Measurements from ENCODE around the gene AGPAT3.

Gene AGPAT3

DNA sequence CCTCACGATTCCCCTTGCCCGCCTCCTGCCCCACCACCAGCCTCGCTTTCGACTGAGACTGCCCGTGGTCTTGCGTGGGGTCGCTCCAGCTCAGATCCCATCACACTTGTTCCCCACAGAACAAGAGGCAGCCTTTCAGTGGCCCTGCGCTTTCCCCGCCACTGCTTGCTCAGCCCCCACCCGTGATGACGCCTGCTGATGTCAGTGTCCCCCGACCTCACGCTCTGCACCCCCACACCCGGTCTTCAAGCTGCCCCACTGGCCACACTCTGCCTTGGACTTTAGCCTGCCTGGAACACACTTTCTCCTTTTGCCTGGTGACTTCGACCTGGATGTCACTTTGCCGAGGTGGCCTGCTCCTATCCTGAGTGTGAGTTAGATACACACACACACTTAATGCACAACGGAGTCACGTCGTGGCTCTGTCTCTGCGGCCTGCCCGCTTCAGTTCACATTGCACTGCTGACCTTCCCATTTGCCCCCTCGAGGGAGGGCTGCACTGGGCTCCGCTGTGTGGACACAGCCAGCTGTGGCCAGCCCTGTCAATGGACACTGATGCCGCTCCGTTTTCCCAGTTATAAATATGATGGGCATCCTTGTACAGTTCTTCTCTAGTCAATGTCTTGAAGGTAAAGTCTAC is 13.0 kb downstream of the AGPAT3 start:
- FAIRE-seq = no peak
- no peak for DNase-seq (ENCODE audit: insufficient read length)
- TF ChIP-seq POLR2A (IDR thresholded peaks at IDR 0.05; ENCODE audit: low read depth, low read length) = no peak
- no peak for TF ChIP-seq TAF1 (IDR thresholded peaks at IDR 0.05; ENCODE audit: borderline replicate concordance, low read depth, low read length)
- no peak for TF ChIP-seq POLR2AphosphoS5 (IDR thresholded peaks at IDR 0.05; ENCODE audit: low read depth, low read length)

DNA sequence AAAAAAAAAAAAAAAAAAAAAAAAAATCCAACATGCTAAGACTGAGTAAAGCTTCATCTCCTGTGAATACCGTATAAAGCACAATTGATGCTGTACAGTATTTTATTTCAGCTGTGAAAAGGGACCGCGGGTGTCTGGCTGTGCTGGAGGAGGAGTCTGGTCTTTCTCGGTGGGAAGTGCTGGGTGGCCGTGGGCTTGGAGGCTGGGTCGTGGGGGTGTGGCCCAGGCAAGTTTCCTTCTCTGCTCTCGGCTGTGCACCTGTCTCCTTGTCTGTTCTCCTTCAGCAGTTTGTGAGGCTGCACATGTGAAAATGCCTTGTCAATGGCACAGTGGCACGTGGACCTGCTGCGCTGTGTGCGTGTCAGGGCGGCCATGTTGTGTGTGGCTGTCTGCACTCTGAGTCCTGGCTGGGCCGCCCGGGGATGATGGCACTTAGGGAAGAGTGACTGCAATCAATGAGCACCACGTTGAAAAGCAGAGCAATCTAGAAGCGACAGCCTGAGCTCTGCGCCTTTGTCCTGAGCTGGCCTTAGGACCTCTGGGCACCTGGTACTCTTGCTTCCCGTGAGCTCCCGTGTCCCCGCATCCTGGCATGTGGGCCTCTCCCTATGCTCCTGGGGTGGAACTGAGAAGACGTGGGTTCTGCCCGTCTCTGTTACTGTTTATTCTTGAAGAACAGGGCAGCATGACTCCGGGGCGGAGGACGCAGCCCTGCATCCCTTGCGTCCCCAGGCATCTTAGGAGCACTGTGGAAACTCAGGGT is 14.5 kb downstream of the AGPAT3 start:
- no peak for DNase-seq (ENCODE audit: insufficient read length)
- TF ChIP-seq POLR2AphosphoS5 (IDR thresholded peaks at IDR 0.05; ENCODE audit: low read depth, low read length) (no peak), TAF1 (IDR thresholded peaks at IDR 0.05; ENCODE audit: borderline replicate concordance, low read depth, low read length) (no peak), POLR2A (IDR thresholded peaks at IDR 0.05; ENCODE audit: low read depth, low read length) (no peak)
- FAIRE-seq = no peak

DNA sequence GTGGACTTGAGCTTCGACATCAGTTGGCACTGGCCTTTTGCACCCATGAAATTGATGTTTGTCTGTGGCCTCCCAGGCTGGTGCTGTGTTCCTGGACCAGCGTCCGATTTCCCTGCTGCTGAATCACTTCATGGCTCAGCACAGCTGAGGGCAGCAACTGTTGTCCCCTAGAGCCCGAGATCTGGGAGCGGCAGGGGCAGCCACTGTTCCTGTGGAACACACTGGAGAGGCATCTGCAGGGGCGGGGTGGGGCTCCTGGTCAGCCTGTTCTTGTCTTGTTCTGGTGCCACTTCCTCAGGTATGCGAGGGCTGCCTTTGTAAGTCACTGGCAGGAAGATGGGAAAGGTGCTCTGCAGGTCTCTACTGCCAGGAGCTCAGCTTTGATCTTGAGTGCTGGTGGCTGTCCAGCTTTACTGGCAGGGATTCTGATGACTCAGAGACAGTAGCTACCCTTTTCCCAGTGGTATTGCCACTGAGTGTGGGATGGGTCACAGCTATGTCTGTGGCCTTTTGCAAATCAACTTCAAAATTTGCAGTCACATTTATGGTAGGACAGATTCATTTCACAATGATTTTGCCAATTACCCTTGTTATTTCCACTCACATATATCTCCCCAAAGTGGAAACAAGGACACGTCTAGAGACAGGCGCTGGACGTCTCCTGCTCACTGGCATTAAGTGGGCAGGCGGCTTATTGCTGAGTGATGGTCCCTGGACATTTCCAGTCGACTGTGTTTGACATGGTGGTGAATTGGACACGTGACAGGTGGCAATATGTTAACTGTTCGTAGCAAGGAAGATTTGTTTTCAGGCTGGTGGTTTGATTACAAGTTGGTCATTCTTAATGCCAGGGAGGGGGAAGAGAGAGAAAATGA is 15.3 kb downstream of the AGPAT3 start:
- no peak for TF ChIP-seq POLR2AphosphoS5 (IDR thresholded peaks at IDR 0.05; ENCODE audit: low read depth, low read length)
- TF ChIP-seq POLR2A (IDR thresholded peaks at IDR 0.05; ENCODE audit: low read depth, low read length) = no peak
- no peak for TF ChIP-seq TAF1 (IDR thresholded peaks at IDR 0.05; ENCODE audit: borderline replicate concordance, low read depth, low read length)
- FAIRE-seq (no peak), DNase-seq (ENCODE audit: insufficient read length) (no peak)

DNA sequence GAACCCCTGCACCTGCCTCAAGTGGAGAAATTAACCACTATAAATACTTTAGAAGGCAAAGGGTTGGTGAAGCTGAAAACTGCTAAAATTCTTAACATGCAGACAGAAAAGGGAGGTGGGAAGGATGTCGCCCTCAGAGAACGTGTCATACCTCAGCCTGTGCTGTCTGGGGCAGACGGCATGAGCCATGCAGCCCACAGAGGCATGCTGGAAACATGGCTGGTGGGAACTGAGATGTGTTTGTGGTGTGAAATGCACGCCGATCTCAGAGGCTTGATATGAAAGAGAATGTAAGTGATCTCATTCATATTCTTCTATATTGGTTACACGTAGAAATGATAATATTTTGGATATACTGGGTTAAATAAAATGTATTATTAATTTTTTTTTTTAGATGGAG is 16.3 kb downstream of the AGPAT3 start:
- FAIRE-seq (no peak), DNase-seq (ENCODE audit: insufficient read length) (no peak)
- TF ChIP-seq TAF1 (IDR thresholded peaks at IDR 0.05; ENCODE audit: borderline replicate concordance, low read depth, low read length) (no peak), POLR2AphosphoS5 (IDR thresholded peaks at IDR 0.05; ENCODE audit: low read depth, low read length) (no peak), POLR2A (IDR thresholded peaks at IDR 0.05; ENCODE audit: low read depth, low read length) (no peak)

DNA sequence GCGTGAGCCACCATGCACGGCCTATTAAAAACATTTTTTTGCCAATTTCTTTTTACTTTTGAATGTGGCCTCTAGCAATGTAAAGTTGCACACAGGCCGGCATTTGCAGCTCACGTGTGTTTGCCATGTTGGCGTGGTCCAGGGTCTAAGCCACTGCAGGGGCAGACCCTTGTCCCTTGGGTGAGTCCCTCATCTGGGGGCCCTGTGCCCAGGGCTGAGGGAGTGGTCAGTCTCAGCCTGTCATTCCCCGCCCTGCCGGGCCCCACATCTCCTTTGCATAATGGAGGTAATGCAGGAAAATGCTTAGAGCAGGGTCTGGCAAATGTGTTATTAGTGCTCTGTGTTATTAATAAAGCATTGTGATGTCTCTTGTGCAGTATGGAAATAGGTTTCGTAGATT is 16.9 kb downstream of the AGPAT3 start:
- no peak for FAIRE-seq
- no peak for DNase-seq (ENCODE audit: insufficient read length)

DNA sequence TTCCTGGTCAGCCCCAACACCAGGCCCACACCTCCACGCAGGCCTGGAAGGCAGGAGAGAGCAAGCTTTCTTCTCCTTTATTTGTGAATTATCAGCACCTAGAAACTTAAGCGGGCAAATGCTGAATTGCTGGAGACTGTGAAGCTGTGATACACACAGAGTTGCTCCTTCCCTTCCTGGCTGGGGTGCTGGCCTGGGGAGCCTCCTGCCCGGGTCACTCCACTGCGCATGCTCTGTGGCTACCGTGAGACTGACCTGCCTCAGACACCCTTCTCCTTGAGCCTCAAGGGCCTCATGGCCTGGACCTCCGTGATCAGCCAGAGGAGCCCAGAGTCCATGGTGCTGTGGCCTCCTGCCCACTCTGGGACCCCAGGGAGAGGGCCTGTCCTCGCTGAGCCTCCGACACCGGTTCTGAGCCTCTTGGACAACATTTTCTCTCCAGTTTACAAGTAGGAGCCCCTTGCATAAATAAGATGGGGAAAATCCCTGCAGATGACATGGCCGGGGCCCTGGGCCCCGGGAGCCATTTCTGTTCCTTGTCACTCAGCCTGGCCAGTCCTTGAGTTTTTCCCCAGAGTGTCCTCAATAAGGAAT is 18.0 kb downstream of the AGPAT3 start:
- DNase-seq (ENCODE audit: insufficient read length) = no peak
- TF ChIP-seq TAF1 (IDR thresholded peaks at IDR 0.05; ENCODE audit: borderline replicate concordance, low read depth, low read length) = no peak
- TF ChIP-seq POLR2A (IDR thresholded peaks at IDR 0.05; ENCODE audit: low read depth, low read length) = no peak
- no peak for TF ChIP-seq POLR2AphosphoS5 (IDR thresholded peaks at IDR 0.05; ENCODE audit: low read depth, low read length)
- FAIRE-seq = no peak

More for the DNA sequence above, 16.9 kb downstream of the AGPAT3 start:
- TF ChIP-seq POLR2A (IDR thresholded peaks at IDR 0.05; ENCODE audit: low read depth, low read length) (no peak), POLR2AphosphoS5 (IDR thresholded peaks at IDR 0.05; ENCODE audit: low read depth, low read length) (no peak), TAF1 (IDR thresholded peaks at IDR 0.05; ENCODE audit: borderline replicate concordance, low read depth, low read length) (no peak)

DNA sequence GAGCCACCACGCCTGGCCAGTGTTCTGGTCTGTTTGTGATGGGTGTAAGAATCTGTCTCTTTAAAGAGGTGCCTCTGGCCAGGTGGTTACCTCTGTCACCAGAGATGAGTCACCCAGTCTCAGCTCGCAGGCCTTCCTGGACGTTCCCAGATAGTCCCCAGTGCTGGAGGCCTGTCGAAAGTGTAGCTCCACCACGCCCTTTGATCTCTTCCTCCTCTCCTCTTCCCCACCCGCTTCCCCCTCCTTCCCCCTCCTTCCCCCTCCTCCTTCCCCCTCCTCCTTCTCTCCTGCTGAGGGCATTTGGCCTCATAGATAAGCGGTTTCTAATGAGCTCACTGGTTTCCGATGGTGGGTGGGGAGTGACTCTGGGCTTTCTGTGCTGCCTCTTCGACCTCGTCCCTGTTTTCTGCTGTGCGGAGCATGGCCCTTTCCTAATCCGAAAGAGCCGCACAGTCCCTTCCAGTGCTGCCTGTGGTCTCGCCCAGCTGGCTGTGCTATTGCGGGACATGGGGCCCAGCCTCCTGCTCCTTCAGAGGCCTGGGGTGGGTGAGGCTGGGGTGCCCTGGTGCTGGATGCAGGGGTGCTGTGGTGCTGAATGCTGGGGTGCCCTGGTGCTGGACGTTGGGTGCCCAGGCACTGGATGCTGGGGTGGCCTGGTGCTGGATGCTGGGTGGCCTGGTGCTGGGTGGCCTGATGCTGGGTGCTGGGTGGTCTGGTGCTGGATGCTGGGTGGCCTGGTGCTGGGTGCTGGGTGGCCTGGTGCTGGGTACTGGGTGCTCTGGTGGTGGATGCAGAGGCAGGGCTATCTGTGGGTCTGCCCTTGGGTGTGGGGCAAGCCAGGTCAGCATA is 19.2 kb downstream of the AGPAT3 start:
- DNase-seq (ENCODE audit: insufficient read length) (no peak), FAIRE-seq (peak; percentile 67)
- no peak for TF ChIP-seq TAF1 (IDR thresholded peaks at IDR 0.05; ENCODE audit: borderline replicate concordance, low read depth, low read length)
- TF ChIP-seq POLR2A (IDR thresholded peaks at IDR 0.05; ENCODE audit: low read depth, low read length) = no peak
- no peak for TF ChIP-seq POLR2AphosphoS5 (IDR thresholded peaks at IDR 0.05; ENCODE audit: low read depth, low read length)

DNA sequence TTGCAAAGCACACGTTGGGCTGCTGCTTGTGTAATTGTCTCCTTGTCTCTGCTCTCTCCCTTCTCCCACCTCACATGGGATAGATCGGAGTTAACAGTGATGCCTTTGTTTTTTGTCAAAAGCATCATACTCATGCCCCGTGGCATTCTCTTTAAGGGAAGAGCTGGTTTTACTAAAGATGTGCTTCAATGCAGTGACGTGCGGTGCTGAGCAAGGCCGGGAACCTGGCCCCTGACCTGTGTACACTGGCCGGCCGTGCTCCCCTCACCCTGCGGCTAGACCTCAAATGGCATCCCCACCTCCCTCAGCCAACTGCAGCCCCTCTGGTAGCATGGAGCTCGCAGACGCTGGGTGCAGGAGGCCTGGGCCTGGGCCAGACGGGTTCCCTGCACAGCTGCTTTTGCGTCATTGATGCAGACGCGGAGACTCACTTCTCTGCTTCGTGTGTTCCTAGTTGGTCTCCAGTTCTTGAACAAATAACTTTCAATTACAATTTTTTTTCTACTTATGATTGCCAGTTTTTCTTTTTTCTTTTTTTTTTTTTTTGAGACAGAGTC is 19.9 kb downstream of the AGPAT3 start:
- FAIRE-seq (no peak), DNase-seq (ENCODE audit: insufficient read length) (no peak)
- TF ChIP-seq POLR2A (IDR thresholded peaks at IDR 0.05; ENCODE audit: low read depth, low read length) = no peak
- no peak for TF ChIP-seq TAF1 (IDR thresholded peaks at IDR 0.05; ENCODE audit: borderline replicate concordance, low read depth, low read length)
- TF ChIP-seq POLR2AphosphoS5 (IDR thresholded peaks at IDR 0.05; ENCODE audit: low read depth, low read length) = no peak

DNA sequence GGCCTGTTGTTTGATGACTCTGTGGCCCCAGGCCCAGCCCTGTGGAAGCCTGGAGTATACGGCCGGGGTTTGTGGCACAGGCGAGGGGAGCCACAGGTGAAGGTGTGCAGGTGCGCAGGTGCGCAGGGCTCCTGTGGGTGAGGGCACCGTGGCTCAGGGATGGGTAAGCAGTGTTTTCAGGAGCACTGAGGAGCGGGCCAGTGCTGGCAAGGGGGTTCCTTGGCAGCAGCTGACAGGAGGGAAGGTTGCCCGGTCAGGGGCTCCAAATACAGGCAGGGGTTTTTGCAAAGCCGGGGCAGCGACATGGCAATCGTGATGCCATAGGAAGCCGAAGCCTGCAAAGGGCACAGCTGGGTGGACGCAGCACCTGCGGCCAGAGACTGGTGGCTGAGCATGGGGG is 20.7 kb downstream of the AGPAT3 start:
- DNase-seq (ENCODE audit: insufficient read length) (no peak), FAIRE-seq (no peak)
- TF ChIP-seq POLR2A (IDR thresholded peaks at IDR 0.05; ENCODE audit: low read depth, low read length) (no peak), TAF1 (IDR thresholded peaks at IDR 0.05; ENCODE audit: borderline replicate concordance, low read depth, low read length) (no peak)

DNA sequence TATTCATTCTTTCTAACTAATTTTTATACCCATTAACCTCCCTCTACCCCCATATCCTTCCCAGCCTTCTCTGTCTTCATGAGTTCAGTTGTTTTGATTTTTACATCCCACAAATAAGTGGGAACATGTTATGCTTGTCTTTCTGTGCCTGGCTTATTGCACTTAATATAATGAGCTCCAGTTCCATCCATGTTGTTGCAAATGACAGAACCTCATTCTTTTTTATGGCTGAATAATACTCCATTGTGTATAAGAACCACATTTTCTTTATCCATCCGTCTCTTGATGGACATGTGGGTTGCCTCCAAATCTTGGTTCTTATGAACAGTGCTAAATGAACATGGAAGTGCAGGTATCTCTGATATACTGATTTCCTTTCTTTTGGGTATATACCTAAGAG is 21.5 kb downstream of the AGPAT3 start:
- no peak for FAIRE-seq
- DNase-seq (ENCODE audit: insufficient read length) = no peak
- TF ChIP-seq POLR2AphosphoS5 (IDR thresholded peaks at IDR 0.05; ENCODE audit: low read depth, low read length) (no peak), TAF1 (IDR thresholded peaks at IDR 0.05; ENCODE audit: borderline replicate concordance, low read depth, low read length) (no peak), POLR2A (IDR thresholded peaks at IDR 0.05; ENCODE audit: low read depth, low read length) (no peak)

All from GM12892 (cell line).